PC-3 (cell line): ENCODE results near the gene TCERG1.

Experiments used
- CTCF ChIP-seq: fragments of 300-600 bp; sonication (generic); conservative IDR thresholded peaks from 2 replicates; pipeline ENCODE4 v1.5.1; 2017; ENCODE audit warnings: antibody characterized with exemption, low read depth, mild to moderate bottlenecking, low read length
- EZH2 ChIP-seq: fragments of 300-600 bp; sonication (generic); IDR thresholded peaks from one replicate; pipeline ENCODE4 v1.6.1; 2017; ENCODE audit warnings: antibody characterized with exemption, mild to moderate bottlenecking, low read length; ENCODE audit not compliant: unreplicated experiment

- TF ChIP-seq CTCF (no peak), EZH2 (no peak)
Measured at GRCh38 chr5:146419696-146420095, 27.4 kb upstream of the TCERG1 start.
